Activated B cell treated with CpG ODN at 0.5 μM for 24 hours (primary cell): Measurements from ENCODE around the gene SPOCK3. TPM values are rescaled to one million over a fixed set of nuclear protein-coding genes. Genes with fewer than 3 reads are reported as not detected.
"Not testable (repeated sequence)": the region's sequence is repeated elsewhere in the genome, so short reads cannot be mapped to it uniquely, and the experiment has no call there.

ENCODE experiments used
- ATAC-seq: fragments of 200-7000 bp; cut with Tn5 transposase; one replicate; pipeline ENCODE4 v1.10.0; 2021; ENCODE audit warnings: low read depth, mild to moderate bottlenecking, moderate library complexity
- CTCF ChIA-PET: fragments of 350-600 bp; sonication (Branson Sonifier 250); formaldehyde crosslinking; loops from one replicate; lab custom pipeline; 2021; ENCODE audit warnings: antibody characterized with exemption; lab: Charles Lee
- POLR2A ChIA-PET: fragments of 350-600 bp; sonication (Branson Sonifier 250); formaldehyde crosslinking; loops from one replicate; lab custom pipeline; 2021; ENCODE audit warnings: antibody characterized with exemption; lab: Charles Lee
- DNase-seq: peaks from one replicate; pipeline ENCODE4 v3.0.0; 2022
- H3K27ac Mint-ChIP-seq: one replicate; pipeline ENCODE4 v1.8.0; 2020; ENCODE audit warnings: mixed read lengths
- H3K27me3 Mint-ChIP-seq: one replicate; pipeline ENCODE4 v1.8.0; 2021; ENCODE audit warnings: mixed read lengths
- H3K36me3 Mint-ChIP-seq: one replicate; pipeline ENCODE4 v1.8.0; 2021; ENCODE audit warnings: low read depth, mixed read lengths
- H3K4me1 Mint-ChIP-seq: one replicate; pipeline ENCODE4 v1.8.0; 2021; ENCODE audit warnings: mixed read lengths
- H3K4me3 Mint-ChIP-seq: one replicate; pipeline ENCODE4 v1.8.0; 2020; ENCODE audit warnings: mild to moderate bottlenecking, mixed read lengths
- H3K9me3 Mint-ChIP-seq: one replicate; pipeline ENCODE4 v1.8.0; 2020; ENCODE audit warnings: mixed read lengths
- intact Hi-C: fragments of 100-400 bp; cut with micrococcal nuclease; formaldehyde crosslinking; loops from one replicate; pipeline ENCODE4 v1.15.1; 2024
- total RNA-seq: library from RNA; stranded (reverse); gene quantifications from 2 replicates; pipeline ENCODE4 v1.2.3, GENCODE V29; 2022
- TF ChIP-seq, protein P1 (sequence below): fragments of 200-600 bp; IDR thresholded peaks from one replicate; pipeline ENCODE4 v1.8.0; 2022; ENCODE audit warnings: antibody characterized with exemption, mild to moderate bottlenecking

SPOCK3 gene
- total RNA-seq, 1 donor from 2014 or later = not detected

DNA sequence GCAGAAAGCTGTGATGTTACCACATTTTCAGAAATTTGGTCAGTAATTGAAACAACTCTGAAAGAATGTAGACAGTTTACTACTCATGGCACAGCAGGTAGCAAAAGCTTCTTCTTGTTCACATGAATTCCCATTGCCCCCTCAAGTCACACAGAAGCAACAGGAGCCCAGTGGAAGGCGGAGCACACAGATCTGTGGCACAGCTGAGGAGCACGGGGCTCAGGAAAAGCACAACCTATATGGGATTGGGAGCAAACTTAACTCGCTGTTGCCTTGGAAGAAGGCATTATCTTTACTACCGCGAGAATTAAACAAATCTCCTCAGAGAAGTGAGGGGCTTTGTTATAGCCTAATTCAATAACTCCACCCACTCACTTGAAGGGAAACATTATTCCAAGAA is 358.5 kb downstream of the SPOCK3 start:
- Mint-ChIP-seq H3K9me3 (peaks cover 2% of the 10 kb centered on the region), H3K36me3 (no peaks in the 10 kb centered on the region), H3K4me3 (no peak overlapping the region), H3K27ac (no peak overlapping the region), H3K27me3 (no peaks in the 10 kb centered on the region), H3K4me1 (no peaks in the 10 kb centered on the region)
- POLR2A ChIA-PET = no interaction called here
- intact Hi-C loops = no loop called here
- DNase-seq = no peak
- CTCF ChIA-PET = no interaction called here
- no peak for ATAC-seq
- TF ChIP-seq, protein P1, sequence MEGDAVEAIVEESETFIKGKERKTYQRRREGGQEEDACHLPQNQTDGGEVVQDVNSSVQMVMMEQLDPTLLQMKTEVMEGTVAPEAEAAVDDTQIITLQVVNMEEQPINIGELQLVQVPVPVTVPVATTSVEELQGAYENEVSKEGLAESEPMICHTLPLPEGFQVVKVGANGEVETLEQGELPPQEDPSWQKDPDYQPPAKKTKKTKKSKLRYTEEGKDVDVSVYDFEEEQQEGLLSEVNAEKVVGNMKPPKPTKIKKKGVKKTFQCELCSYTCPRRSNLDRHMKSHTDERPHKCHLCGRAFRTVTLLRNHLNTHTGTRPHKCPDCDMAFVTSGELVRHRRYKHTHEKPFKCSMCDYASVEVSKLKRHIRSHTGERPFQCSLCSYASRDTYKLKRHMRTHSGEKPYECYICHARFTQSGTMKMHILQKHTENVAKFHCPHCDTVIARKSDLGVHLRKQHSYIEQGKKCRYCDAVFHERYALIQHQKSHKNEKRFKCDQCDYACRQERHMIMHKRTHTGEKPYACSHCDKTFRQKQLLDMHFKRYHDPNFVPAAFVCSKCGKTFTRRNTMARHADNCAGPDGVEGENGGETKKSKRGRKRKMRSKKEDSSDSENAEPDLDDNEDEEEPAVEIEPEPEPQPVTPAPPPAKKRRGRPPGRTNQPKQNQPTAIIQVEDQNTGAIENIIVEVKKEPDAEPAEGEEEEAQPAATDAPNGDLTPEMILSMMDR = no peak

DNA sequence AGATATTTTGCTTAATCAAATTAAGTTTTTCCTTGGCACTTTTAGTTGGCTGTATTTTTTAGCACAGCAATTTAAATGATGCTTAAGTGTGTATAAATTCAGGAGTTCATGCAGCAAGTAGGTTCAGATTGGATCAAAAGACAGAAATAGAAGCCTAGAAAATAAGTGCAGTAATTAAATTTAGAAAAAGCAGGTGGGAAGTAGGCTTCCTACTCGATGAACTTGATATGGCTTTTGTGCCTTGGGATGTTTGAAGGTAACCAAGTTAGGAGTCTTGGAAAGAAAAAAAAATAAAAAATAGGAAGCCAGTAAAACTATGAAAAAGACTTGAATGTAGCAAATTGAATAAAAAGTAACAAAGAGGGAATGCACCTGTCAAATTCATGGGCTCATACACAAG is 372.3 kb downstream of the SPOCK3 start:
- no peaks in the 10 kb centered on the region for H3K4me1 Mint-ChIP-seq
- TF ChIP-seq, protein P1 = no peak

DNA sequence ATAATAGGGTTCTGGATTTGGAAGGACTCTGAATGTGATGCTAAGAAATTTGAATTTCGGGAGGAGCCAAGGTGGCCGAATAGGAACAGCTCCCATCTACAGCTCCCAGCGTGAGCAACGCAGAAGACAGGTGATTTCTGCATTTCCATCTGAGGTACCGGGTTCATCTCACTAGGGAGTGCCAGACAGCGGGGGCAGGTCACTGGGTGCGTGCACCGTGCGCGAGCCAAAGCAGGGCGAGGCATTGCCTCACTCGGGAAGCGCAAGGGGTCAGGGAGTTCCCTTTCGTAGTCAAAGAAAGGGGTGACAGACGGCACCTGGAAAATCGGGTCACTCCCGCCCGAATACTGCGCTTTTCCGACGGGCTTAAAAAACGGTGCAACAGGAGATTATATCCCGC is 383.9 kb downstream of the SPOCK3 start:
- CTCF ChIA-PET, H3K27ac Mint-ChIP-seq, POLR2A ChIA-PET, H3K36me3 Mint-ChIP-seq, H3K4me3 Mint-ChIP-seq, H3K9me3 Mint-ChIP-seq, ATAC-seq, H3K4me1 Mint-ChIP-seq, H3K27me3 Mint-ChIP-seq, intact Hi-C loops, DNase-seq: not testable (repeated sequence)

More for the DNA sequence above, 372.3 kb downstream of the SPOCK3 start:
- Mint-ChIP-seq H3K4me3 (no peak overlapping the region), H3K27me3 (no peaks in the 10 kb centered on the region), H3K27ac (no peak overlapping the region), H3K9me3 (peaks cover 6% of the 10 kb centered on the region), H3K36me3 (no peaks in the 10 kb centered on the region)
- intact Hi-C loops = no loop called here
- POLR2A ChIA-PET = no interaction called here
- DNase-seq (no peak), ATAC-seq (no peak)
- CTCF ChIA-PET = no interaction called here

DNA sequence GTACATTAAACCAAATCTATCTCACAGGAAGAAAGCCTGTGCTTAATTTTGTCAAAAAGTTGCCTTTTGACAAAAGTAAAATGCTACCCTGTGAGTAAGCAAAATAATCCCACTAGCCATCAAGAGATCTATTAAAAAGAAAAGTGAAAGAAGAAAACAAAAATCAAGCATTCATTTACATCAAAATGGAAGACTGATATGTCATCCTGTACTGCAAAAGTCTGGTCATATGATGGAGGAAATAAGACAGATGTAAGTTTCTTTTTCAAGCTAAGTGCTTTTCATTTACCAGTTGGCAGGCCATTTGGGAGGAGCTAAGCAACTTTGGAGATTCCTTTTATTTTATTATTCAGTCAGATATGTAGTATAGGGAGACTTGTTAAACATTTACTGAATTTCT is 387.4 kb downstream of the SPOCK3 start:
- DNase-seq = no peak
- ChIA-PET CTCF (no interaction called here), POLR2A (no interaction called here)
- intact Hi-C loops = no loop called here
- Mint-ChIP-seq H3K9me3 (no peaks in the 10 kb centered on the region), H3K36me3 (no peaks in the 10 kb centered on the region), H3K27ac (no peak overlapping the region), H3K4me1 (no peaks in the 10 kb centered on the region), H3K27me3 (no peaks in the 10 kb centered on the region), H3K4me3 (no peak overlapping the region)
- ATAC-seq = no peak
- TF ChIP-seq, protein P1 = no peak

DNA sequence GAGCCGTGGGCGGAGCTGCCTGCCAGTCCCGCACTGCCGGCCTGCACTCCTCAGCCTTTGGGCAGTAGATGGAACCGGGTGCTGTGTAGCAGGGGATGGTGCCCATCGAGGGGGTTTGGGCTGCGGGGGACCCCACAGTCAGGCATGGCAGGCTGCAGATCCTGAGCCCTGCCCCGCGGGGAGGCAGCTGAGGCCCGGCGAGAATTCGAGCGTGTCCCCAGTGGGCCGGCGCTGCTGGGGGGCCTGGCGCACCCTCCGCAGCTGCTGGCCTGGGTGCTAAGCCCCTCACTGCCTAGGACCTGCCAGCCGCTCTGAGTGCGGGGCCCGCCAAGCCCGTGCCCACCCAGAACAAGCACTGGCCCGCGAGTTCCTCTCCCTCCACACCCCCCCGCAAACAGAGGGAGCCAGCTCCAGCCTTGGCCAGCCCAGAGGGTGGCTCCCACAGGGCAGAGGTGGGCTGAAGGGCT is 391.5 kb downstream of the SPOCK3 start:
- H3K27ac Mint-ChIP-seq = no peak overlapping the region
- H3K9me3 Mint-ChIP-seq = peaks cover 2% of the 10 kb centered on the region
- no peaks in the 10 kb centered on the region for H3K36me3 Mint-ChIP-seq

More for the DNA sequence above, 391.5 kb downstream of the SPOCK3 start:
- peaks cover 7% of the 10 kb centered on the region for H3K4me1 Mint-ChIP-seq
- TF ChIP-seq, protein P1 = no peak
- DNase-seq = no peak
- POLR2A ChIA-PET = no interaction called here
- CTCF ChIA-PET = no interaction called here
- no peak for ATAC-seq
- no peak overlapping the region for H3K4me3 Mint-ChIP-seq
- H3K27me3 Mint-ChIP-seq = no peaks in the 10 kb centered on the region
- intact Hi-C loops = no loop called here
